Tibial nerve (tissue), 4 donors: ENCODE measurements around the gene CSNK1G2. TPM values are rescaled to one million over a fixed set of nuclear protein-coding genes. Genes with fewer than 3 reads are reported as not detected.

Source experiments
- DNase-seq, 2 donors: peaks; one replicate each; pipeline ENCODE4 v3.0.0-alpha.2; 2019; ENCODE audit warnings: low spot score in 2 of 2
- H3K27ac ChIP-seq, 4 donors: fragments of 200-600 bp; sonication (generic) in 3 of 4; one replicate each; pipeline ENCODE4 v1.5.1; 2017 to 2019; ENCODE audit warnings: mild to moderate bottlenecking in 1 of 4
- H3K27me3 ChIP-seq, 2 donors: fragments of 200-600 bp; sonication (generic) in 1 of 2; one replicate each; pipeline versions ENCODE4 v1.5.1 to v1.6.0; 2017 to 2019
- H3K36me3 ChIP-seq, 3 donors: fragments of 200-600 bp; sonication (generic); one replicate each; pipeline ENCODE4 v1.5.1; 2018 to 2019
- H3K4me1 ChIP-seq, 4 donors: fragments of 200-600 bp; sonication (generic) in 3 of 4; one replicate each; pipeline ENCODE4 v1.5.1; 2017 to 2019
- H3K4me3 ChIP-seq, 4 donors: fragments of 200-600 bp; sonication (generic) in 3 of 4; one replicate each; pipeline ENCODE4 v1.5.1; 2017 to 2019; ENCODE audit warnings: mild to moderate bottlenecking in 1 of 4, moderate library complexity in 1 of 4
- H3K9me3 ChIP-seq, 4 donors: fragments of 200-600 bp; sonication (generic) in 3 of 4; one replicate each; pipeline ENCODE4 v1.5.1; 2017 to 2019
- CTCF ChIP-seq, 5 experiments: fragments of 200-600 bp in 3 of 5; fragments of 450-650 bp in 2 of 5; sonication (generic) in 3 of 5; IDR thresholded peaks; one replicate each; pipeline ENCODE4 v1.5.1; 2016 to 2019; ENCODE audit warnings: antibody characterized with exemption in 5 of 5, mild to moderate bottlenecking in 3 of 5, moderate library complexity in 2 of 5
- EP300 ChIP-seq, 2 donors: sonication (generic); formaldehyde crosslinking; IDR thresholded peaks; one replicate each; pipeline ENCODE4 v1.6.1; 2017; ENCODE audit warnings: antibody characterized with exemption in 2 of 2, mild to moderate bottlenecking in 1 of 2
- POLR2A ChIP-seq, 2 donors: fragments of 450-650 bp; IDR thresholded peaks; one replicate each; pipeline ENCODE4 v1.6.1; 2017; ENCODE audit warnings: antibody characterized with exemption in 2 of 2, mild to moderate bottlenecking in 2 of 2, moderate library complexity in 2 of 2
- WGBS, 2 donors: methylation state at CpG; one replicate each; pipeline ENCODE4 v1.1.5; 2018; 5-methylcytosine and 5-hydroxymethylcytosine counted together
- total RNA-seq, 4 donors: library from RNA; depleted of rRNA; stranded (reverse); fragments of >200 nt; gene quantifications; one replicate each; pipeline ENCODE4 v1.1.0, GENCODE V29; 2016

CSNK1G2 gene
- total RNA-seq, 4 donors from 2014 or later: 38.9 to 132 (median 55.6) TPM

- peak overlapping the region in 2 of 4 donors; percentile 41 to 46 for H3K27ac ChIP-seq
Observed at GRCh38 chr19:1935484-1936208, 5.3 kb upstream of the CSNK1G2 start.

DNA sequence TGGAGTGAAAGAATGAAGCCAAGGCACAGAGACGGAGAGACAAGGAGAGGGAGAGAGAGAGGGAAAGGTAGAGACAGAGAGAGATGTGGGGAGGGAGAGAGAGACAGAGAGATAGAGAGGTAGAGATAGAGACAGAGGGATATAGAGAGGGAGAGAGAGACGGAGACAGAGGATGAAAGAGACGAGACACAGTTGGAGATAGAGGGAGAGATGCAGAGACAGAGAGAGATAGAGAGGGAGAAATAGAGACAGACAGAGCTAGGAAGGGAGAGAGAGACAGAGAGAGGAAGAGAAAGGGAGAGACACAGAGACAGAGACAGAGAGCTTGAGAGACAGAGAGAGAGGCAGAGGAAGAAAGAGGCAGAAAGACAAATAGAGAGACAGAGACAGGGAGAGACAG is 4.5 kb upstream of the CSNK1G2 start:
- H3K4me3 ChIP-seq: no peak overlapping the region
- no peaks in the 10 kb centered on the region for H3K27me3 ChIP-seq
- TF ChIP-seq EP300 (IDR thresholded peaks at IDR 0.05): no peak
- TF ChIP-seq CTCF (IDR thresholded peaks at IDR 0.05): no peak
- TF ChIP-seq POLR2A (IDR thresholded peaks at IDR 0.05): no peak
- no peak for DNase-seq
- H3K36me3 ChIP-seq: no peaks in the 10 kb centered on the region
- WGBS, 2 donors: 89% methylated on average over 3 of the region's 3 CpGs
- peaks cover 3 to 13% (median 10%) of the 10 kb centered on the region in 4 donors for H3K4me1 ChIP-seq
- H3K9me3 ChIP-seq: no peaks in the 10 kb centered on the region
- peak overlapping the region in 2 of 4 donors; percentile 41 to 46 for H3K27ac ChIP-seq

More at GRCh38 chr19:1935484-1936208, 5.3 kb upstream of the CSNK1G2 start:
- H3K4me3 ChIP-seq: no peak overlapping the region
- TF ChIP-seq POLR2A (IDR thresholded peaks at IDR 0.05) (no peak), CTCF (IDR thresholded peaks at IDR 0.05) (no peak), EP300 (IDR thresholded peaks at IDR 0.05) (no peak)
- H3K4me1 ChIP-seq: peaks cover 3 to 13% (median 10%) of the 10 kb centered on the region in 4 donors
- no peaks in the 10 kb centered on the region for H3K9me3 ChIP-seq
- no peaks in the 10 kb centered on the region for H3K27me3 ChIP-seq
- no peak for DNase-seq
- no peaks in the 10 kb centered on the region for H3K36me3 ChIP-seq
- WGBS, 2 donors: 45 to 65% methylated on average over 11 of the region's 11 CpGs

GRCh38 chr19:1936916-1937610 is 3.9 kb upstream of the CSNK1G2 start:
- no peak overlapping the region for H3K4me3 ChIP-seq
- H3K36me3 ChIP-seq: no peaks in the 10 kb centered on the region
- H3K4me1 ChIP-seq: peaks cover 3 to 13% (median 10%) of the 10 kb centered on the region in 4 donors
- H3K9me3 ChIP-seq: no peaks in the 10 kb centered on the region
- no peaks in the 10 kb centered on the region for H3K27me3 ChIP-seq
- WGBS, 2 donors: 82 to 87% methylated on average over 19 to 24 of the region's 24 CpGs
- no peak for TF ChIP-seq POLR2A (IDR thresholded peaks at IDR 0.05)
- no peak for TF ChIP-seq CTCF (IDR thresholded peaks at IDR 0.05)
- no peak for TF ChIP-seq EP300 (IDR thresholded peaks at IDR 0.05)
- no peak for DNase-seq
- no peak overlapping the region for H3K27ac ChIP-seq

GRCh38 chr19:1938071-1938470 is 2.9 kb upstream of the CSNK1G2 start:
- no peak overlapping the region for H3K4me3 ChIP-seq
- 66 to 78% methylated on average over 7 of the region's 7 CpGs for WGBS, 2 donors
- H3K4me1 ChIP-seq: peaks cover 3 to 21% (median 20%) of the 10 kb centered on the region in 4 donors
- H3K27ac ChIP-seq: no peak overlapping the region
- no peak for DNase-seq
- TF ChIP-seq EP300 (IDR thresholded peaks at IDR 0.05) (no peak), POLR2A (IDR thresholded peaks at IDR 0.05) (no peak), CTCF (IDR thresholded peaks at IDR 0.05) (no peak)
- no peaks in the 10 kb centered on the region for H3K36me3 ChIP-seq
- no peaks in the 10 kb centered on the region for H3K27me3 ChIP-seq
- no peaks in the 10 kb centered on the region for H3K9me3 ChIP-seq
